ENCODE data around the gene ZC3H10.

- TF ChIP-seq CTCF (conservative IDR thresholded peaks at IDR 0.05; ENCODE audit: low read depth, low read length) (no peak), RAD21 (IDR thresholded peaks at IDR 0.05; ENCODE audit: low read length) (no peak), MXI1 (IDR thresholded peaks at IDR 0.05; ENCODE audit: borderline replicate concordance, low read depth, low read length) (no peak), USF2 (IDR thresholded peaks at IDR 0.05; ENCODE audit: low read depth, low read length) (no peak), CEBPB (IDR thresholded peaks at IDR 0.05; ENCODE audit: low read depth, low read length) (no peak)
These were observed 7.5 kb upstream of the ZC3H10 start for GRCh38 chr12:56110571-56110970.

All from IMR-90 (cell line).